Measurements from ENCODE around the gene CDKAL1.

CDKAL1 gene

GRCh38 chr6:20673458-20673857 lies 139.2 kb downstream of the CDKAL1 start:
- no peak for DNase-seq (ENCODE audit: low read depth, low spot score)

- DNase-seq (ENCODE audit: low read depth, low spot score) = no peak
These were observed 140.4 kb downstream of the CDKAL1 start for GRCh38 chr6:20674664-20675063.

GRCh38 chr6:20678831-20679352 lies 144.6 kb downstream of the CDKAL1 start:
- DNase-seq (ENCODE audit: low read depth, low spot score) = no peak

- no peak for DNase-seq (ENCODE audit: low read depth, low spot score)
These were observed 146.5 kb downstream of the CDKAL1 start for GRCh38 chr6:20680697-20681165.

DNA sequence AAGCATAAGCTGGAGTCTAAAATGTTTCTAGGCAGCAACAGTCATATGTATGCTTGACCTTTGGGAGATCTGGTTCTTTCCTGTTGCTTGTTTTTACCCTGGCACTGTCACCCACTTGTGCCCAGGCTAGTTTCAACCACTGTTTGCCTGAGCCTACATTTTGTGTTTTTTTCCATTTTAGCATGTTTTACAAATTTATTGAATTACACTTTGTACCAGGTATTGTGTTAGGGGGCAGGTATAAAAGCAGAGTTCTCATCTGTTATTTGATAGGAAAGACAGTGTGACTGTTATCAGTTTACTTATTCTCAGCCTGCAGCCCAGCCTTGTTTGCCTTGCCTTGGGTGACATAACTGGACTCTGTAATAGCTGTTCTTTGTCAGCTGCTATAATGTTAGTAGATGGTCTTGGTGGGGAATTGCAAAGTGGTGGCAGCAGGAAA lies 147.0 kb downstream of the CDKAL1 start:
- DNase-seq (ENCODE audit: low read depth, low spot score) = no peak

GRCh38 chr6:20684474-20684873 lies 150.2 kb downstream of the CDKAL1 start:
- no peak for DNase-seq (ENCODE audit: low read depth, low spot score)

DNA sequence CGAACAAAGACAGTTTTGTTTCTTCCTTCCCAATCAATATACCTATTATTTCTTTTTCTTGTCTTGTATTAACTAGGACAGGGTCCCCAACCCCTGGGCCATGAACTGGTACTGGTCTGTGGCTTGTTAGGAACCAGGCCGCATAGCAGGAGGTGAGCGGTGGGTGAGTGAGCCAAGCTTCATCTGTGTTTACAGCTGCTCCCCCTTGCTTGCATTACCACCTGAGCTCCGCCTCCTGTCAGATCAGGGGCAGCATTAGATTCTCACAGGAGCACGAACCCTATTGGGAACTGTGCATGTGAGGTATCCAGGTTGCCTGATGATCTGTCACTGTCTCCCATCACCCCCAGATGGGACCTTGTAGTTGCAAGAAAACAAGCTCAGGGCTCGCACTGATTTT lies 151.9 kb downstream of the CDKAL1 start:
- peak; percentile 60 for DNase-seq (ENCODE audit: low read depth, low spot score)

DNA sequence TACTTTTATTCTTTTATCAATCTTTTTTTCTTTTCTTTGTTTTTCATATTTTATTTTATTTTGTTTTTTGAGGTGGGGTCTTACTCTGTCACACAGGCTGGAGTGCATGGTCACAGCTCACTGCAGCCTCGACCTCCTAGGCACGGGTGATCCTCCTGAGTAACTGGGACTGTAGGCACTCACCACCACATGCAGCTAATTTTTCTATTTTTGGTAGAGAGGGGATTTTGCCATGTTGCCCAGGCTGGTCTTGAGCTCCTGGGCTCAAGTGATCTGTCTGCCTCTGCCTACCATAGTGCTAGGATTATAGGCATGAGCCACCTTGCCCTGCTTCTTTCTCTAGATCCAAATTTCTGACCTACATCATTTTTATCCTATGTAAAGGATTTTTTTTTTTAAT lies 153.2 kb downstream of the CDKAL1 start:
- no peak for DNase-seq (ENCODE audit: low read depth, low spot score)

DNA sequence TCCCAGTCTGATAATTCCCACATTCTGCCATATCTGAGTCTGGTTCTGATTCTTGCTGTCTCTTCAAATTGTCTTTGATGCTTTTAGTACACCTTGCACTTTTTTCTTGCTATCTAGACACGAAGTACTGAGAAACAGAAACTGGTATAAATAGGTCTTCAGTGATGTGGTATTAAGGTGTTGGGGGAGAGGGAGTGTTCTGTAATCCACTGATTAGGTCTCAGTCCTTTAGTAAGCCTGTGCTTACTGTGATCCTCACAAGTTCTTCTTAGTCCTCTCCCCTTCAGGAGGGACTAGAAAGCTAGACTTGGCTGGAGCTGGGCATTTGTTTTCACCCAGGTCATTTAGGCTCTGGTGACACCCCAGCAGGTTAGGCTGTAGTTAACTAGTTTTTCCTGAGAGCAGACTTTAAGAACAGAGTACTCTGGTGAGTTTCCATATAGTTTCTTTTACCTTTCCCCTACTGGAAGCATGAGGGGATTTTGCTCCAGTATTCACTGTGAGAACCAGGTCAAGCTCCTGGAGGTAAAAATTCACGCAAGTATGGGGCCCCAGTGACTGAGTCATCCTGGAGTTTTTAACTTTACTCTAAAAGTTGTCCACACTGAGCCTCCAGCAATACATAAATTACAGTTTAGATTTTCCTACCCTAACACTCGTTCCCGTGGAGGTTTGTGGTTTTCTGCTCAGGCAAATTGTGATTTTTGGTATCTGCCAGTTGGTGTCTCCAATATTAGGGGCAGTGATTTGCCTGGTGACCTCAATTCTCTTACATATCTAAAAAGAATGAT lies 154.6 kb downstream of the CDKAL1 start:
- no peak for DNase-seq (ENCODE audit: low read depth, low spot score)

GRCh38 chr6:20691185-20691584 lies 156.9 kb downstream of the CDKAL1 start:
- DNase-seq (ENCODE audit: low read depth, low spot score) = no peak

DNA sequence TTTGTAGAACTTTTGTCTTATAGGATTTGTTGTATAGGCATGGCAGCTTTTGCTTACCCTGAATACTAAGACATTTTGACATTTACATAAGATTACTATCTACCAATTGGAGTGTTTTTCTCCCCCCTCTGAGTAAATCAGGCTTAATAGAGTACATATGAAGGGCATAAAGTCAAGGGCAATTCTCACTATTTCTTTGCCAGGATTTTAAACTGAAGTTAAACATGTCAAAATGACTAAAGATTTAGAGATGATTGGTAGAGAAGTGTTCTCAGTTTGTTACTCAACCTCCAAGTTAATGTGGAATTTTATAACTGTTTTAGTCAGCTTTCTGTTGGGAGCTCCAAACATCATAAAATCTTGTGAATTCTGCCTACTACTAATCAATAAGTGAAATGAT lies 157.8 kb downstream of the CDKAL1 start:
- no peak for DNase-seq (ENCODE audit: low read depth, low spot score)

GRCh38 chr6:20693466-20694063 lies 159.3 kb downstream of the CDKAL1 start:
- DNase-seq (ENCODE audit: low read depth, low spot score) = no peak

- DNase-seq (ENCODE audit: low read depth, low spot score) = no peak
These were observed 162.4 kb downstream of the CDKAL1 start for GRCh38 chr6:20696676-20697075.

- DNase-seq (ENCODE audit: low read depth, low spot score) = no peak
These were observed 164.4 kb downstream of the CDKAL1 start for GRCh38 chr6:20698675-20699074.

DNA sequence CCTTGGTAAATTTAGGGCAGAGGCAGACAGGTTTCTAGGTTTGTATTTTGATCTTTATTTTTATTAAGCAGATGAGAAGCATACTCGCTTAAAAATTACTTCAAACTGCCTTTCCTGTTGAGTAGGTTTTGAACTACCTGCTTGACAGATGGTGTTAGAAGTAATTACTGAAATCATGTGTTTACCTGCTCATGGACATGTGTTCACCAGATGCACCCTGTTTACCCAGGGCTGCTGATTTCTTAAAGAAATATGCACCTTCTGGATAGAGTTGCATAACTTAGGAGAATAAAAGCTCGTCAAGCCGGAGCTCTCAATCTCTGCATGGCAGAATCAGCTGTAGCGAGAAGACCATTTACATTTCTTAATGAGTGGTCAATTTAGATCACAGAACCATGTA lies 165.1 kb downstream of the CDKAL1 start:
- DNase-seq (ENCODE audit: low read depth, low spot score) = no peak

- no peak for DNase-seq (ENCODE audit: low read depth, low spot score)
These were observed 166.1 kb downstream of the CDKAL1 start for GRCh38 chr6:20700375-20700774.

GRCh38 chr6:20702366-20702765 lies 168.1 kb downstream of the CDKAL1 start:
- no peak for DNase-seq (ENCODE audit: low read depth, low spot score)

DNA sequence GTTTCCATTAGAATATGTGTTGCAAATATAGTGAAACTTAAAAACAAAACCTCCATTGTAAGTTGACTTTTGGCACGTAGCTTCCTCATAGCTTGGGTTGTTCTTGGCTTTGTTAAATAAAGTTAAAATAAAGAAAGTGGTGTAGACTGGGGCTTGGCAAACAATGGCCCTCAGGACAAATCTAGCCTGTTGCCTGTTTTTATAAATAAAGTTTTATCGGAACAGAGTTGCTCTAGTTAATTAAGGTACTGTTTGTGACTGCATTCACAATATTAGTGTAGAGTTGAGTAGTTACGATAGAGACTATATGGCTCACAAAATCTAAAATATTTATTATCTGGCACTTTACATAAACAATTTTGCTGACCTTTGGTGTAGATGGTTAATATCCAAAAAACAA lies 168.8 kb downstream of the CDKAL1 start:
- DNase-seq (ENCODE audit: low read depth, low spot score) = no peak

DNA sequence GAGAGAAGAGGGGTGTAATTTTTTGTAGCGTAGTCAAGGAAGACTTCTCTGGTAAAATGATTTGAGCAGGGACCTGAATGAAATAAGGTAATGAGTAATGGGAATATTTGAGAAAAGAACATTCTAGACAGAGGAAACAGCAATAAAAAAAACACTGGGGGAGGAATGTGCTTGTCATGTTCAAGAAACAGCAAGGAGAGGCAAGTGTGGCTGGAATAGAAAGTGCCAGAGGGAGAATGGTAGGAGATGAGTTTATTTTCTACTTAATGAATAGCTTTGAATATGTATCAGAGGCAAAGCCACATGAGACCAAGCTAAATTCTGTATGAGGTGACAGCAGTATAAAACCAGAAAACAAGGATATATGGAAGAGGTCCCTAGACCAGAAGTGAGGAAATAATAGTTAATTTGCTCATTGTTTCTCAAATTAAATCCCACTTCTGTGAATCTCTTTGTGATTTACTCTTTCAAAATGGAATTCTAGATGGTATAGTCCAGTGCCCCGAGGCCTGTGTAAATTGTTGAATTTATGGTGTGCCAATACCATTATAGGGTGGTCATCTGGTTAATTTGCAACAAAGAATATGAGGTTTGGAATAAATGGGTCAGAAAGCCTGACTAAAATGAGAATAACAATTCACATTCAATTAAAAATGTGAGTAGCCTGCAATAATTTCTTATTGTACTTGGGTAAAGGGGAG lies 170.2 kb downstream of the CDKAL1 start:
- no peak for DNase-seq (ENCODE audit: low read depth, low spot score)

- DNase-seq (ENCODE audit: low read depth, low spot score) = no peak
These were observed 171.5 kb downstream of the CDKAL1 start for GRCh38 chr6:20705741-20706140.

DNA sequence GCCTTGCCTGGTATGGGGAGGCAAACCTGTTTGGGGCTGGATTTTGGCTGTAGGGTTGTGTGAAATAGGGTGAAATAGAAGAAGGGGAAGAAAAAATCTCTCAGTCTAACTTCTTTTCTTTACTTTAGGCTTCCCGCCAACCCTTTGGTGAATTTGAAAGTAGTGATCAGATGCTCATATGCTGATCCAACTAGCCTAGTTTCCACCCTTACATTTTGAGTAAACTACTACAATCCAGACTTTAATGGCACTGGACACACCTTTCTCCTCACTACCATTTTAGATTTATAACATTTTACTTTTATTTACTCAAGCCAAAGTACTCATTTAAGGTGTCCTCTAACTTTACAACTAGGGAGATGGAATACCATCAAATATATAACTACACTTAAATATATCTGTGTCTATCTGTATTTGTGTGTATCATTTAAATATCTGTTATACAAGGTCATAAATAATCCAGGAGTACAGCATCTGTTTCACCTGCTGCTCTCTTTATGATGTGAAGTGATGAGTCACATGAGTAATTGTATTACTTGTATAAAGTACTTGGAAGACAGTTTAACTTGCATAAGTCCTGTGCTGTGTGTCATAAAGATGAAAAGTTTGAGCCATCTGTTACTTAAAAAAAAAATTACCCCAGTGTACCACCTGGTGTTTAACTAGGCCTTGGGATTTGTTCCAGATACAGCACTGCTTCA lies 172.1 kb downstream of the CDKAL1 start:
- DNase-seq (ENCODE audit: low read depth, low spot score) = no peak

Data from ELF-1 (cell line).